Measurements from ENCODE around the gene COLEC11. TPM values are rescaled to one million over a fixed set of nuclear protein-coding genes. Genes with fewer than 3 reads are reported as not detected.

The COLEC11 gene
- total and polyA plus RNA-seq, 2 of the 13 experiments (the other 11 are each of a cell fraction or from before 2014, with no cell fraction given): 1.5 to 3.0 TPM

- TF ChIP-seq E2F1 (CRISPR knock-in tag; IDR thresholded peaks at IDR 0.05) (no peak), HNRNPL (IDR thresholded peaks at IDR 0.05; ENCODE audit: low read depth, low read length) (peak; percentile 76; the same call in 1 of the 2 replicates), ZNF224 (CRISPR knock-in tag; IDR thresholded peaks at IDR 0.05) (no peak), ZNF768 (CRISPR knock-in tag; IDR thresholded peaks at IDR 0.05) (no peak), GABPB1 (CRISPR knock-in tag; IDR thresholded peaks at IDR 0.05) (0 out of 2 replicates have a peak, but pooled peaks have one; percentile 20), FIP1L1 (IDR thresholded peaks at IDR 0.05; ENCODE audit: borderline replicate concordance, insufficient read depth, low read depth, low read length) (no peak), ZNF441 (CRISPR knock-in tag; IDR thresholded peaks at IDR 0.05; ENCODE audit: borderline replicate concordance) (no peak), TFDP2 (CRISPR knock-in tag; IDR thresholded peaks at IDR 0.05) (no peak), GPBP1L1 (CRISPR knock-in tag; IDR thresholded peaks at IDR 0.05) (no peak), ZNF296 (CRISPR knock-in tag; conservative IDR thresholded peaks at IDR 0.05) (no peak), ZNF878 (CRISPR knock-in tag; IDR thresholded peaks at IDR 0.05) (no peak), NAIF1 (CRISPR knock-in tag; IDR thresholded peaks at IDR 0.05; ENCODE audit: borderline replicate concordance) (no peak), ZBTB2 (CRISPR knock-in tag; IDR thresholded peaks at IDR 0.05; ENCODE audit: low read depth) (no peak), ZNF674 (CRISPR knock-in tag; IDR thresholded peaks at IDR 0.05; ENCODE audit: low read depth) (no peak), POGZ (CRISPR knock-in tag; IDR thresholded peaks at IDR 0.05) (no peak), SMAD1 (CRISPR knock-in tag; IDR thresholded peaks at IDR 0.05; ENCODE audit: borderline replicate concordance, low read depth) (no peak), ZFP1 (CRISPR knock-in tag; IDR thresholded peaks at IDR 0.05) (no peak), ZNF292 (CRISPR knock-in tag; IDR thresholded peaks at IDR 0.05; ENCODE audit: borderline replicate concordance, low read depth) (no peak), ZNF609 (CRISPR knock-in tag; IDR thresholded peaks at IDR 0.05; ENCODE audit: borderline replicate concordance) (no peak), ATAD3A (CRISPR knock-in tag; IDR thresholded peaks at IDR 0.05) (no peak), KAT8 (CRISPR knock-in tag; IDR thresholded peaks at IDR 0.05) (no peak), RCOR2 (CRISPR knock-in tag; IDR thresholded peaks at IDR 0.05) (no peak)
These were observed 33.9 kb downstream of the COLEC11 start (continued) for GRCh38 chr2:3628800-3629199.
